HepG2 (cell line): ENCODE data around the gene HYOU1. TPM values are rescaled to one million over a fixed set of nuclear protein-coding genes. Genes with fewer than 3 reads are reported as not detected.

Experiments
- HMGXB4 ChIP-seq, 2 experiments: sonication (generic) in 1 of 2; formaldehyde crosslinking in 1 of 2; IDR thresholded peaks; 2 replicates each; pipeline versions ENCODE4 v1.4.0 to v1.6.1; 2018 to 2020; ENCODE audit warnings: missing genetic modification reagents in 2 of 2, borderline replicate concordance in 1 of 2, low read depth in 1 of 2, mild to moderate bottlenecking in 1 of 2, missing biosample characterization in 1 of 2
- HNRNPL ChIP-seq: fragments of 200-400 bp; formaldehyde crosslinking; IDR thresholded peaks from 2 replicates; pipeline ENCODE4 v1.6.1; 2017; ENCODE audit warnings: mild to moderate bottlenecking, low read depth, low read length
- JUND ChIP-seq: sonication (generic); formaldehyde crosslinking; IDR thresholded peaks from 2 replicates; pipeline ENCODE4 v1.8.0; 2022; ENCODE audit warnings: mild to moderate bottlenecking, missing genetic modification reagents
- MZF1 ChIP-seq: sonication (generic); formaldehyde crosslinking; IDR thresholded peaks from 2 replicates; pipeline ENCODE4 v1.8.1; 2023; ENCODE audit warnings: mild to moderate bottlenecking, missing genetic modification reagents, borderline replicate concordance
- NFKB2 ChIP-seq: sonication (generic); formaldehyde crosslinking; IDR thresholded peaks from 2 replicates; pipeline ENCODE4 v1.4.0; 2020; ENCODE audit warnings: missing genetic modification reagents, borderline replicate concordance
- PHF8 ChIP-seq: sonication (generic); formaldehyde crosslinking; IDR thresholded peaks from 2 replicates; pipeline ENCODE4 v1.5.0; 2020; ENCODE audit warnings: missing genetic modification reagents
- RAD21 ChIP-seq: fragments of 450-650 bp; formaldehyde crosslinking; IDR thresholded peaks from 2 replicates; pipeline ENCODE4 v1.5.0; 2020; ENCODE audit warnings: mild to moderate bottlenecking
- SMAD9 ChIP-seq: sonication (generic); formaldehyde crosslinking; IDR thresholded peaks from 2 replicates; pipeline ENCODE4 v1.5.1; 2020; ENCODE audit warnings: mild to moderate bottlenecking, missing genetic modification reagents
- TGIF2 ChIP-seq: IDR thresholded peaks from 2 replicates; pipeline ENCODE4 v1.6.1; 2016; ENCODE audit warnings: control low read depth, missing compliant biosample characterization
- ZNF20 ChIP-seq: sonication (generic); formaldehyde crosslinking; IDR thresholded peaks from 2 replicates; pipeline ENCODE4 v1.4.0; 2020; ENCODE audit warnings: mild to moderate bottlenecking, moderate library complexity, missing genetic modification reagents
- ZNF232 ChIP-seq: sonication (generic); formaldehyde crosslinking; IDR thresholded peaks from 2 replicates; pipeline ENCODE4 v1.4.0; 2020; ENCODE audit warnings: missing genetic modification reagents, borderline replicate concordance
- ZNF280B ChIP-seq: sonication (generic); formaldehyde crosslinking; IDR thresholded peaks from 2 replicates; pipeline ENCODE4 v1.5.0; 2020; ENCODE audit warnings: missing genetic modification reagents, mild to moderate bottlenecking, borderline replicate concordance
- ZNF317 ChIP-seq: sonication (generic); formaldehyde crosslinking; IDR thresholded peaks from 2 replicates; pipeline ENCODE4 v1.5.0; 2020; ENCODE audit warnings: mild to moderate bottlenecking, missing genetic modification reagents
- ZNF446 ChIP-seq: sonication (generic); formaldehyde crosslinking; IDR thresholded peaks from 2 replicates; pipeline ENCODE4 v1.5.0; 2020; ENCODE audit warnings: mild to moderate bottlenecking, missing genetic modification reagents
- ZNF563 ChIP-seq: sonication (generic); formaldehyde crosslinking; IDR thresholded peaks from 2 replicates; pipeline ENCODE4 v1.8.0; 2022; ENCODE audit warnings: mild to moderate bottlenecking, moderate library complexity, missing genetic modification reagents
- ZNF768 ChIP-seq: sonication (generic); formaldehyde crosslinking; IDR thresholded peaks from 2 replicates; pipeline ENCODE4 v1.4.0; 2020; ENCODE audit warnings: missing genetic modification reagents
- ZNF883 ChIP-seq: sonication (generic); formaldehyde crosslinking; IDR thresholded peaks from 2 replicates; pipeline ENCODE4 v1.5.1; 2020; ENCODE audit warnings: mild to moderate bottlenecking, missing genetic modification reagents; ENCODE audit errors: not compliant biosample characterization
- ZSCAN20 ChIP-seq: sonication (generic); formaldehyde crosslinking; IDR thresholded peaks from 2 replicates; pipeline ENCODE4 v1.4.0; 2020; ENCODE audit warnings: missing genetic modification reagents, mild to moderate bottlenecking, borderline replicate concordance
- polyA plus RNA-seq, 8 experiments: library from polyadenylated mRNA; depleted of rRNA in 3 of 8; stranded (reverse) in 7 of 8; unstranded in 1 of 8; fragments of >200 nt; fragmentation: Illumina TruSeq in 4 of 8; extraction: Trizol in 4 of 8; gene quantifications; 2 replicates each; pipeline versions ENCODE4 v1.2.1 to v1.2.3, GENCODE V29; 2011 to 2016; ENCODE audit warnings: low read depth in 4 of 8, missing spikeins in 1 of 8, mixed read lengths in 1 of 8; ENCODE audit not compliant: insufficient read depth in 1 of 8
- total RNA-seq, 5 experiments: library from RNA; depleted of rRNA; stranded (reverse); fragments of >200 nt; fragmentation: Illumina TruSeq; extraction: Trizol; gene quantifications; 2 replicates each; pipeline ENCODE4 v1.2.3, GENCODE V29; 2016; ENCODE audit warnings: low read depth in 1 of 5
- TF ChIP-seq, protein P1 (sequence below): sonication (generic); formaldehyde crosslinking; IDR thresholded peaks from 2 replicates; pipeline ENCODE4 v1.5.0; 2020; ENCODE audit warnings: mild to moderate bottlenecking, missing genetic modification reagents, borderline replicate concordance
- TF ChIP-seq, protein P2 (sequence below): sonication (generic); formaldehyde crosslinking; IDR thresholded peaks from 2 replicates; pipeline ENCODE4 v1.8.0; 2022; ENCODE audit warnings: missing genetic modification reagents, mild to moderate bottlenecking, borderline replicate concordance

The HYOU1 gene
- total and polyA plus RNA-seq, 2 of the 13 experiments (the other 11 are each of a cell fraction or from before 2014, with no cell fraction given), result 127 to 155 TPM

- TF ChIP-seq MZF1 (CRISPR knock-in tag) (no peak), ZNF232 (CRISPR knock-in tag) (peak; percentile 51; the same call in 1 of the 2 replicates), JUND (CRISPR knock-in tag) (0 out of 2 replicates have a peak, but pooled peaks have one; percentile 13), HNRNPL (0 out of 2 replicates have a peak, but pooled peaks have one; percentile 40), ZNF768 (CRISPR knock-in tag) (peak; percentile 42; the same call in 1 of the 2 replicates), ZNF563 (peak; percentile 76; the same call in 1 of the 2 replicates), HMGXB4 (CRISPR knock-in tag; IDR thresholded peaks at IDR 0.05; ENCODE audit: borderline replicate concordance in 1 of 2, low read depth in 1 of 2) (0 out of 4 replicates have a peak, but pooled peaks of 1 of the 2 experiments have one; percentile 12), ZNF317 (0 out of 2 replicates have a peak, but pooled peaks have one; percentile 28), ZNF280B (peak; percentile 58; the same call in 1 of the 2 replicates), RAD21 (CRISPR knock-in tag) (0 out of 2 replicates have a peak, but pooled peaks have one; percentile 12), ZNF20 (CRISPR knock-in tag) (0 out of 2 replicates have a peak, but pooled peaks have one; percentile 37), TGIF2 (CRISPR knock-in tag) (0 out of 2 replicates have a peak, but pooled peaks have one; percentile 36), PHF8 (CRISPR knock-in tag) (peak; percentile 45; the same call in 1 of the 2 replicates), ZNF446 (CRISPR knock-in tag) (peak; percentile 46), SMAD9 (0 out of 2 replicates have a peak, but pooled peaks have one; percentile 13), ZSCAN20 (CRISPR knock-in tag) (peak; percentile 31; the same call in 1 of the 2 replicates), ZNF883 (peak; percentile 24), NFKB2 (CRISPR knock-in tag) (0 out of 2 replicates have a peak, but pooled peaks have one; percentile 24)
- TF ChIP-seq, protein P1, sequence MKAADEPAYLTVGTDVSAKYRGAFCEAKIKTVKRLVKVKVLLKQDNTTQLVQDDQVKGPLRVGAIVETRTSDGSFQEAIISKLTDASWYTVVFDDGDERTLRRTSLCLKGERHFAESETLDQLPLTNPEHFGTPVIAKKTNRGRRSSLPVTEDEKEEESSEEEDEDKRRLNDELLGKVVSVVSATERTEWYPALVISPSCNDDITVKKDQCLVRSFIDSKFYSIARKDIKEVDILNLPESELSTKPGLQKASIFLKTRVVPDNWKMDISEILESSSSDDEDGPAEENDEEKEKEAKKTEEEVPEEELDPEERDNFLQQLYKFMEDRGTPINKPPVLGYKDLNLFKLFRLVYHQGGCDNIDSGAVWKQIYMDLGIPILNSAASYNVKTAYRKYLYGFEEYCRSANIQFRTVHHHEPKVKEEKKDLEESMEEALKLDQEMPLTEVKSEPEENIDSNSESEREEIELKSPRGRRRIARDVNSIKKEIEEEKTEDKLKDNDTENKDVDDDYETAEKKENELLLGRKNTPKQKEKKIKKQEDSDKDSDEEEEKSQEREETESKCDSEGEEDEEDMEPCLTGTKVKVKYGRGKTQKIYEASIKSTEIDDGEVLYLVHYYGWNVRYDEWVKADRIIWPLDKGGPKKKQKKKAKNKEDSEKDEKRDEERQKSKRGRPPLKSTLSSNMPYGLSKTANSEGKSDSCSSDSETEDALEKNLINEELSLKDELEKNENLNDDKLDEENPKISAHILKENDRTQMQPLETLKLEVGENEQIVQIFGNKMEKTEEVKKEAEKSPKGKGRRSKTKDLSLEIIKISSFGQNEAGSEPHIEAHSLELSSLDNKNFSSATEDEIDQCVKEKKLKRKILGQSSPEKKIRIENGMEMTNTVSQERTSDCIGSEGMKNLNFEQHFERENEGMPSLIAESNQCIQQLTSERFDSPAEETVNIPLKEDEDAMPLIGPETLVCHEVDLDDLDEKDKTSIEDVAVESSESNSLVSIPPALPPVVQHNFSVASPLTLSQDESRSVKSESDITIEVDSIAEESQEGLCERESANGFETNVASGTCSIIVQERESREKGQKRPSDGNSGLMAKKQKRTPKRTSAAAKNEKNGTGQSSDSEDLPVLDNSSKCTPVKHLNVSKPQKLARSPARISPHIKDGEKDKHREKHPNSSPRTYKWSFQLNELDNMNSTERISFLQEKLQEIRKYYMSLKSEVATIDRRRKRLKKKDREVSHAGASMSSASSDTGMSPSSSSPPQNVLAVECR (CRISPR knock-in tag), result peak; percentile 6; the same call in 1 of the 2 replicates
- TF ChIP-seq, protein P2, sequence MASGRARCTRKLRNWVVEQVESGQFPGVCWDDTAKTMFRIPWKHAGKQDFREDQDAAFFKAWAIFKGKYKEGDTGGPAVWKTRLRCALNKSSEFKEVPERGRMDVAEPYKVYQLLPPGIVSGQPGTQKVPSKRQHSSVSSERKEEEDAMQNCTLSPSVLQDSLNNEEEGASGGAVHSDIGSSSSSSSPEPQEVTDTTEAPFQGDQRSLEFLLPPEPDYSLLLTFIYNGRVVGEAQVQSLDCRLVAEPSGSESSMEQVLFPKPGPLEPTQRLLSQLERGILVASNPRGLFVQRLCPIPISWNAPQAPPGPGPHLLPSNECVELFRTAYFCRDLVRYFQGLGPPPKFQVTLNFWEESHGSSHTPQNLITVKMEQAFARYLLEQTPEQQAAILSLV (CRISPR knock-in tag), result no peak
These were observed 495 bp downstream of the HYOU1 start (continued) for GRCh38 chr11:119056421-119056999.
